ENCODE data around the gene DIS3L2. TPM values are rescaled to one million over a fixed set of nuclear protein-coding genes. Genes with fewer than 3 reads are reported as not detected.
A peak's percentile ranks its signal among the peaks of the same experiment; 100 is the strongest.

Gene DIS3L2
- total RNA-seq, 1 donor from 2014 or later = 53.6 TPM

GRCh38 chr2:232288489-232289030, 327.0 kb downstream of the DIS3L2 start:
- DNase-seq (ENCODE audit: extremely low spot score, unreplicated experiment) = no peak
- no peaks in the 10 kb centered on the region for H3K27me3 Mint-ChIP-seq
- H3K4me1 Mint-ChIP-seq (ENCODE audit: unreplicated experiment) = peaks cover 46% of the 10 kb centered on the region
- H3K9me3 Mint-ChIP-seq = peaks cover 7% of the 10 kb centered on the region
- H3K4me3 Mint-ChIP-seq = no peak overlapping the region
- TF ChIP-seq CTCF (conservative IDR thresholded peaks at IDR 0.05) = no peak
- H3K27ac Mint-ChIP-seq = no peak overlapping the region
- peaks cover 7% of the 10 kb centered on the region for H3K36me3 Mint-ChIP-seq

GRCh38 chr2:232290668-232291067, 329.2 kb downstream of the DIS3L2 start:
- no peak for TF ChIP-seq CTCF (conservative IDR thresholded peaks at IDR 0.05)
- Mint-ChIP-seq H3K4me3 (no peak overlapping the region), H3K27me3 (no peaks in the 10 kb centered on the region), H3K36me3 (peaks cover 4% of the 10 kb centered on the region), H3K9me3 (peaks cover 7% of the 10 kb centered on the region), H3K4me1 (ENCODE audit: unreplicated experiment) (peaks cover 39% of the 10 kb centered on the region), H3K27ac (no peak overlapping the region)
- DNase-seq (ENCODE audit: extremely low spot score, unreplicated experiment) = no peak

DNA sequence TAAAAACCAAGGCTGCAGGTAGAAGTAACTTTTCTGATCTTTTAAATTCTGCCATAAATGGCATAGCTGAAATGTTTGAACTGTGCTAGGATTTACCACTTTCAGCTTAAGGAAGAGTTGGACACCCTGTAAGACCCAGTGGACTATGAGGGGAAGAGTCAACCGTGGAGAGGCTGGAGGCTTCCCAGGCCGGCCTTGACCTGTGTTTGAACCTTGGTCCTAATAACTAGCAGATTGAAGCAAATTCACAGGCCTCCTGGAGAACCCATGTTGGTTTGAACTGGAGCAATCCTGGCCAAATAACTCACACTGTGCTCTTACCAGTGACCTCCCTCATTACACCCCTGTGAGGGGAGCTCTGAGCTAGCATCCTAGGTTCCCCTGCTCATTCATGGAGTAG, 329.8 kb downstream of the DIS3L2 start:
- peaks cover 7% of the 10 kb centered on the region for H3K9me3 Mint-ChIP-seq
- TF ChIP-seq CTCF (conservative IDR thresholded peaks at IDR 0.05) = no peak
- H3K27me3 Mint-ChIP-seq = no peaks in the 10 kb centered on the region

GRCh38 chr2:232292395-232293154, 331.1 kb downstream of the DIS3L2 start:
- peaks cover 7% of the 10 kb centered on the region for H3K9me3 Mint-ChIP-seq
- no peak overlapping the region for H3K4me3 Mint-ChIP-seq
- DNase-seq (ENCODE audit: extremely low spot score, unreplicated experiment) = no peak
- peaks cover 4% of the 10 kb centered on the region for H3K36me3 Mint-ChIP-seq
- H3K4me1 Mint-ChIP-seq (ENCODE audit: unreplicated experiment) = peaks cover 22% of the 10 kb centered on the region
- H3K27me3 Mint-ChIP-seq = no peaks in the 10 kb centered on the region
- peak; percentile 78 for TF ChIP-seq CTCF (conservative IDR thresholded peaks at IDR 0.05)
- H3K27ac Mint-ChIP-seq = no peak overlapping the region

More for the DNA sequence above, 329.8 kb downstream of the DIS3L2 start:
- Mint-ChIP-seq H3K4me1 (ENCODE audit: unreplicated experiment) (peaks cover 33% of the 10 kb centered on the region), H3K36me3 (peaks cover 4% of the 10 kb centered on the region), H3K27ac (no peak overlapping the region), H3K4me3 (no peak overlapping the region)
- DNase-seq (ENCODE audit: extremely low spot score, unreplicated experiment) = no peak

DNA sequence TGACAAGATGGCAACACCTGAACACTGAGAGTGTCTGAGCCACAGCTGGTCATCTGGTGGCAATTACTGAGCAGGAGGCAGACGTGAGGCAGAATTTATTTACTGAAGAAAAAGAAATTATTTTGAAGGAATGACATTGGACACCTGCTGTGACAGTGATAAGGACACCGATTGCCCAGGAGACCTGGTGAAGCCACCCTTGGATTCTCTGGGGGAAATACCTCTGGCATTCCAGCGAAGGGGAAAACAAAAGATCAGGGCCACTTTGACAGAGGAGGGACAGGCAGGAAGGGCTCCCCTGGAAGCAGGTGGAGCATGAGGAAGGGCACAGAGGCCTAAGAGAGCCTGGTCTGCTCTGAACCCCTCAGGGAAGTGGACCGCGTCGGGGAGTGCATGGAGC, 331.7 kb downstream of the DIS3L2 start:
- no peaks in the 10 kb centered on the region for H3K27me3 Mint-ChIP-seq
- H3K36me3 Mint-ChIP-seq = peaks cover 4% of the 10 kb centered on the region
- peaks cover 15% of the 10 kb centered on the region for H3K4me1 Mint-ChIP-seq (ENCODE audit: unreplicated experiment)
- H3K4me3 Mint-ChIP-seq = no peak overlapping the region
- TF ChIP-seq CTCF (conservative IDR thresholded peaks at IDR 0.05) = no peak
- no peak for DNase-seq (ENCODE audit: extremely low spot score, unreplicated experiment)
- no peak overlapping the region for H3K27ac Mint-ChIP-seq
- peaks cover 7% of the 10 kb centered on the region for H3K9me3 Mint-ChIP-seq

Measured in type B pancreatic cell (in vitro differentiated cells).